GM12873 (cell line): Measurements from ENCODE around the gene ABCB7.

ENCODE experiments used
- CTCF ChIP-seq: IDR thresholded peaks from 2 replicates; pipeline ENCODE4 v1.5.1; 2012; ENCODE audit warnings: low read depth, mild to moderate bottlenecking, moderate library complexity, low read length, control low read depth; ENCODE audit not compliant: insufficient read depth; ENCODE audit errors: missing control alignments

Gene ABCB7

GRCh38 chrX:75071334-75071733 is 84.7 kb downstream of the ABCB7 start:
- TF ChIP-seq CTCF, result no peak

DNA sequence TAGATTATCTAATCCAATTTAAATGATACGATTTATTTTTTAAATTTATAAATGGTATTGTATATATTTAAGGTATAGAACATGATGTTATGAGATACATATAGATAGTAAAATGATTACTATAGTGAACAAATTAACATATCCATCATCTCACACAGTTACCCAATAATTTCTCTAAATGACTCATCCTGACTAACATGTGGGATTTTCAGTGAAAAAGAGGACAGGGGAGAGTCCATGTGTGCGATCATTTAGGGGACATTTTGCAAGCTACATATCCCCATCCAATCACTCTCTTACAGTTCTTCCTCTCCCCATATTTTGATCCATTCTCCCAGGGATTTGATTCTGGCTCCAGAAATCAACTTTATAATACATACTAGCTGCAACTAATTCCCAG is 88.2 kb downstream of the ABCB7 start:
- no peak for TF ChIP-seq CTCF

DNA sequence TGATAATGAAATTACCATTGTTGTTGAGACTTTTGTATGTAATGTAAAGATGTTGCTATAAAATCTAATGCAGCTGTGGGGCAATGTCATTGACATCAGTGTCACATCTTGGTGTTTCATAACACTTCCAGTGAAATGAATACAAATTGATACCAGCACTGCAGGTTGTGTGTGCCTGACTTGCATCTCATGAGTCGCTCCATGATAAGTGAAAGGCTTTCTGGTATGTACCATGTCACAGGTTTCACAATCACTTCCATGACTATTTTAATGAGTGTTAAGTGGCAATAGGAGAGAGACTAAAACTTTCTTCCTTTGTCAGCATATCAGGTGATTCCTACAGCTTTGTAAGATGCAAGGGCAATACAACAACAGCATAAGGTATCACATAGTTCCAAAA is 94.4 kb downstream of the ABCB7 start:
- no peak for TF ChIP-seq CTCF

GRCh38 chrX:75051047-75051446 is 105.0 kb downstream of the ABCB7 start:
- TF ChIP-seq CTCF, result no peak

- no peak for TF ChIP-seq CTCF
Observed at GRCh38 chrX:75045369-75045768, 110.7 kb downstream of the ABCB7 start.

- peak; percentile 46 for TF ChIP-seq CTCF
Observed at GRCh38 chrX:75038925-75039324, 117.2 kb downstream of the ABCB7 start.
